NK-92 (cell line): ENCODE data around the gene ZNF609.

Experiments
- DNase-seq: peaks from one replicate; lab custom pipeline; 2025; ENCODE audit not compliant: unreplicated experiment; lab: John Stamatoyannopoulos, UW

ZNF609 gene

DNA sequence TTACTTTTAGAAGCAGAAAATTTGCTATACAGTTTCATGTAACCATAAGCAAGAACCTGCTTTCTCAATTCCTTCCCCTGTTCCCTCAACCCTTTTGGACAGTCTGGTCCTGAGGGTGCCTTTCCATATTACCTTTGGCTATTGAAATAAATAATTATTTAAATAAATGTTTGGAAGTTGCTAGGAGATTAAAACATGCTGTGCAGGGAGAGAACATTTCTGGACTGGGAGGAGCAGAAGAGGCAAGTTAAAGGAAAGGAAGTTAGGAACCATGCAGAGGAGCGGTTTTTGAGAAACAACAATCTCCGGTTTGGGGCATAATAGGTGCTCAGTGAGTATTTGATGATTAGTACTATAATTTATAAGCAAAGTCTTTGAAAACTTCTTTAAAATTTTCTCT is 41.8 kb downstream of the ZNF609 start:
- DNase-seq: no peak

DNA sequence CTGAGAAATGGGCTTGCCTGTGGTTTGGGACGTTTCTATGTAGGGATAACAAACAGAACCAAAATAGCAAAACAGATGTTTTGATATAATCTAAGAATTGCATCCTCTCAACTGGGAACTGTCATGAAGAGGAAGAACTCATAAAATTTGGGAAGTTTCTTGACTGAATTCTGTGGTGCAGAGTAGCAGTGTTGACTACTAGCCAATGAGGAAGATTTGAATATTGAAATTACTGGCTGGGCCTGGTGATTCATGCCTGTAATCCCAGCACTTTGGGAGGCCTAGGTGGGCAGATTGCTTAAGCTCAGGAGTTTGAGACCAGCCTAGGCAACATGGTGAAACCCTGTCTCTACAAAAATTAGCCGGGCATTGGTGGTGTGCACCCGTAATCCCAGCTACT is 42.2 kb downstream of the ZNF609 start:
- DNase-seq: no peak

DNA sequence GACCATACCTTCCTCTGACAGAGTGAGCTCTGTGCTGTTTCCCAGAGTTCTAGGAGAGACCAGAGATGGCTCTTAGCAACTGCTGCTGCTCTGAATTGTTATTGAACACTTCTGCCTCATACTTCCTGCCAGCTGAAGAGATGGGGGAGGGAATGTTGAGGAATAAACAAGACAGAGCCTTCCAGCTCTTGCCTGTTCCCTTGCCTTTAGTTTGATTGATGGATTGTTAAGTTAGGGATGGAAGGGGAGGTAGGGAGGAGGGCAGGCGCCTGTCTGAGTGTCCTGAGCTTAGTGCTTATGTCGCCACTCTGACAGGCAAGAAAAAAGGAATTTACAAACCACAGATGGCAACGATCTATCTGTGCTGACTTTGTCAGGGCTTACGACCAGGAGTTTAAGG is 42.8 kb downstream of the ZNF609 start:
- DNase-seq: no peak

DNA sequence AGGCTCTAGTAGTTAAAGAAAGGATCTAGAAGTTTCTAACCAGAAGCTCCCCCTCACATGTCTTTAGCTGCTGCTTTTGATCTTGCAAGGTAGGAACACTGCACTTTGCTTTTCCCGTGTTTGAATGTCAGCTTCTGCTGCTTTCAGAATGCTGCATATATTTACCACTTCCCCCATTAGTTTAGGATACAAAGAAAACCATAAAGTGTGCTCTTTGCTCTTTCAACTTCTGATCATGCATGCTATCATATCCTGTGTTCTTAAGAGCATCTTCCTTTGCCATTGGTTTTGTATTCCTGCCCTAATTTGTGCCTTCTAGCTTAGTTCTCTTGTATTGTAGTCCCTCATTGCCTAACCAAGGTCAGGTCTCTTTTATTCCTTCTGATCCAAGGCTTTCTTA is 43.3 kb downstream of the ZNF609 start:
- DNase-seq: no peak

DNA sequence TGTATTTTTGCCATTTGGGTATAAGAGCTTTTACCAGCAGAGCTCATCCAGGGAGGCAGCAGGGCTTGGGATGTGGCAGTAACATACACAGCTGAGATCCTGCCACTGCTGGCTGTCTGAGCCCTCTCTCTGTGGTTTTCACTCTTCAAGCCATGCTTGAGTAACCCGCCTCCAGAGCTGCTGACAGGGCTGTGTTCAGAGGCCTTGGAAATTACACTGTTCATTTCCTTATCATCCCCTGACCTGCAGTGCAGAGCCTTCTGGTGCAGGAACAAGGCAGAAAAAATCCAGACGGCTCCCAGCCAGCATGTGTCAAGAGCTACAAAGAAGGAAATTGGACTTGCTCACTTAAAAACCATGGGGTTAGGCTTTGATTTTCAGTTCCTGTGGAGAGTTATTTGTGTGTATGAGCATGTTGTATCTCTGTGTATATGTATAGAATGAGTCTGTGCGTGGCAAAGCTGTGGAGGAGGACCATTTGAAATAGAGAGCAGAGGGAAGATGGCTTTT is 47.0 kb downstream of the ZNF609 start:
- no peak for DNase-seq

DNA sequence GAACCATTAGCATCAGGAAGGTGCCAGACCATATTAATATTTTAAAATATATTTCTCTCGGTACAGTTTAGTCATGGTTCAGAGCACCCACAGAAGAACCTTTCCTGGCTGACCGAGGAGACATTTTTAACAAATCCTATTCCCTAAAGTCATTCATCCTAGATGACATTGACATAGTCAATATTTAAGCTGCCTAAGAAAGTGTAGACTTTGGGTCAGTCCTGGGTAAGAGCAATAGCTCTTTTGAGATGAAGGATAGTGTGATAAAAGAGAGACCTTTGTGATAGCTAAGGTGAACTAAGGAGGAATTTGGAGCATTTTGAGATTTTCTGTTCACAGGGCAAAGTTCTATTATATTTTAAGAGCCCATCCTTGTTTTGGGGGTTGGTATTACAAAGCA is 47.5 kb downstream of the ZNF609 start:
- DNase-seq: no peak

DNA sequence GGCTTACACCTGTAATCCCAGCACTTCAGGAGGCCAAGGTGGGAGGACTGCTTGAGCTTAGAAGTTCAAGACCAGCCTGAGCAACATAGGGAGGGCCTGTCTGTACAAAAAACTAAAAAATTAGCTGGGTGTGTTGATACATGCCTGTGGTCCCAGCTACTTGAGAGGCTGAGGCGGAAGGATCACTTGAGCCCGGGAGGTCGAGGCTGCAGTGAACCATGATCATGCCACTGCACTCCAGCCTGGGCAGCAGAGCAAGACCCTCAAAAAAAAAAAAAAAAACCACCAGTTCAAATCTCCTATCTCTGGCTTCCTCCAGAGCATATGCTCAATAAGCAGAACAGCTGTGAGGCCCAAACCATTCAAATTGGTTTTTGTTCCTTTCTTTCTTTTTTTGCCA is 53.4 kb downstream of the ZNF609 start:
- DNase-seq: no peak

DNA sequence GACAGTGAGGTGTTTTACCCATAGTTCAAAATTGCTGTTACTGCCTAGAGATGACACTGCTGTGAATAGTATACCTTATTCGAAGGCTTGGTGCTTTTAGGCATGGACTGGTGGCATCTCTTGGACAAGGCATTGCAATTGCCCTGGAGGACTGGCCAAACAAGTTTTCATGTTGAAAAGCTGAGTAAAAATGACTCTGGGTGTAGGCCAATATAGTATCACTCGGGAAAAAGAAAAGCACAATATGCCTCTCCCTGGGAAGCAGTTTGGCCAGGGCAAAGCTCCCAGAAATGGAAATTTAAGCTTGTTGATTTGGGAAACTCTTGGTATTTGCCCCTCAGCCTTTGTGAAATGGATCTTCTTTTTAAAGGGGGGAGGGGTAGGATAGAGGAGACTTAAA is 54.8 kb downstream of the ZNF609 start:
- DNase-seq: no peak

DNA sequence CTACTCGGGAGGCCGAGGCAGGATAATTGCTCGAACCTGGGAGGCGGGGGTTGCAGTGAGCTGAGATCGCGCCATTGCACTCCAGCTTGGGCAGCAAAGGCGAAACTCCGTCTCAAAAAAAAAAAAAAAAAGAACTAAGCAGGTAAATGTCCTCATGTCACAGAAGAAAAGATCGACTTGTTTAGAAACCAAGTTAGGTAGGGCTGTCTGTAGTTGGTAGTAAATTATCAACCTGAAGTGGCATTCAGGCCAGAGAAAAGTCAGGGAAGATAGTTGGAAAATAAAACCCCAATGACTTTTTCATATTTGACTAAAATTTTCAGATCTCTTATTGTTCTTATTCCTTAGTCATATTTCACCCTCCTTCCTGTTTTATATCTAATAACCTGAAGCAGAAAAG is 55.4 kb downstream of the ZNF609 start:
- DNase-seq: no peak

DNA sequence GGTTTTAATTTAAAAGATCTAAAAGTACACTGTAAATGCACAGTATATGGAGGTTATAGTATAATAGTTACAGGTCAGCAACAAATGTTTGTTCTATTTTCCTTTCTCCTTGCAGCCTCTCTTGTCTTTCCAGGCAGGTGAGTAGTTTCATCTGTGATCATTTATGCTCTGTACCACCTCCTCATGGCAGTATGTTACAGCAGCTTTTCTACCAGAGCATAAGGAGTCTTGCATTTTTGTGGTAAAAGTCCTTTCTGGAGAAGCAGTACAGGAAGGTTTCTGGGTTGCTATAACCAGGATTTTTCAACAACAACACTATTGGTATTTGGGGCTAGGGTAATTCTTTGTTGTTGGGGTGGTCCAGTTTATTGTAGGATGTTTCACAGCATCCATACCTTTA is 59.5 kb downstream of the ZNF609 start:
- DNase-seq: no peak

DNA sequence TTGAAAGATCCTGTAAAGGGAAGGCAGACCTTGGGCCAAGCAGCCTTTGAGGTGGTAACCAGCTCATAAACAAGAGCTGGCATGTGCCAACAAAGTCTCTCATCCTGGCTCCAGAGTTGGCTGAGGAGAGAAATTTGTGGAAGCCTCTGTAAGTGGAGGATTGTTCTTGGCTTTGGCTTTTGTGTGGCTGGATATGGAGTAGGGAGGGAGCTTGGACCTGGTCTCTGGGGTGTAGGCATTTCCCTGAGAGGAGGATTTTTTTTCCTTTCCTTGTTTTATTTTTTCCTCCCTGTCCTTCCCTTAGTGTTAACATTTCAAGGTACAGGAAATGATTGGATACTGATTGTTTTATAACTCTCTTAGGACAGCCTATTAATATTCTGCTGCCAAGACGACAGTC is 60.8 kb downstream of the ZNF609 start:
- DNase-seq: no peak

DNA sequence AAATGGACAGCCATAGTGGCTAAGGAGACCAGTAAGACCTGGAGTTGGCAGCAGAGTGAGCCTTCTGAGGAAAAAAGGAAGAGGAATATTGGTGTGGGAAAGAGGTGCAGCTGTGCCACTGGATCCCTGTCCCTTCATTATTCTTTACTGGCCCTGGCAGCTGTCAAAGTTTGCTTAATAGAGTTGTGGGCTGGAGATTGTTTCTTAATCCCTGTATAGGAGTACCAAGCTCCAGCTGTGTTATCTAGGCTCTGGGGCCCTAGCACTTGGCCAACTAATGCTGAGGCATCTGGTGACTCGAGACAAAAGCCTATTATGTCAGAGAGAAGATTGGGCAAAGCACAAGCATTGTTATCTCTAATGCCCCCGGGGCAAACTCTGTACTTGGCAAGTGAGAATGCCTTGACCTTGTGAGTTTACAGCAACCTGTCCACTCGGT is 61.4 kb downstream of the ZNF609 start:
- no peak for DNase-seq

DNA sequence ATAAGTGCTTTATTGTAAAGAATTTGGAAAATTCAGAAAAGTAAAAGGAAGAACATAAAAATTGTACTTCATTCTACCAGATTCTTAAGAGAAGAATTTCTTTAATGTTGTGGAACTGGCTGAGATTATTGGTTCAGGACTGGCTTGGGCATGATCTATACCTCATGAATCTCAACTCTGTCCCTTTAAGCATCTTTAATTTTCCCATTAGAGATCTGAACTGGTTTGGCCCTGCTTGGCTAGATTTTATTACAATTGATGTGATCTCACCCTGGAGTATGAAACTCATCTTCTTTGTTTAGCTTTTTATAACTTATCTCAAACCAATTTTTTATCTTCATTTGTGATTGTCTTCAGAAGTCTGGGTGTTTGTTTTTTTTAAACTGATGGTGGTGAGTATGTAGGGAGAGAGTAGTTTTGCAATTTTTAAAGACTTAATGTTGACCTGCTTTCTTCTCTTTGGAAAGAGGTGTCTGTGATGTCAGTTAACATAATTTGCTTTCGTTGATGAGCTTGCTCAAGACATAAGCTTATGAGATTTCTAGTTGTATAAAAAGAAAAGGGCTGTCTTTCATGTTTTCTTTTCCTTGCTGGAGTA is 61.9 kb downstream of the ZNF609 start:
- no peak for DNase-seq

DNA sequence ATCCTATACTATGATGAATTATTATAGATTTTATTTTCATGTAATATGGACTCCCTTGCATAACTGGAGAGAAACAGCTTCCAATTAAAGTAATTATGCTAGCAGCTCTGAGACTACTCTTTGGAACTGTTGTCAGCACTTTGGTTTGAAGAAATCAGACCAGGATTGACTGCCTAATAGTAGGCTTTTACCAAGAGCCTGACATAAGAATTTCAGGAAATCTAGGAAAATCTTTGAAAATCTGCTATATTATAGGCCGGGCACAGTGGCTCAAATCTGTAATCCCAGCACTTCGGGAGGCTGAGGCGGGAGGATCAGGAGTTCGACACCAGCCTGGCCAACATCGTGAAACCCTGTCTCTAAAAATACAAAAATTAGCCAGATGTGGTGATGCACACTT is 62.9 kb downstream of the ZNF609 start:
- no peak for DNase-seq

DNA sequence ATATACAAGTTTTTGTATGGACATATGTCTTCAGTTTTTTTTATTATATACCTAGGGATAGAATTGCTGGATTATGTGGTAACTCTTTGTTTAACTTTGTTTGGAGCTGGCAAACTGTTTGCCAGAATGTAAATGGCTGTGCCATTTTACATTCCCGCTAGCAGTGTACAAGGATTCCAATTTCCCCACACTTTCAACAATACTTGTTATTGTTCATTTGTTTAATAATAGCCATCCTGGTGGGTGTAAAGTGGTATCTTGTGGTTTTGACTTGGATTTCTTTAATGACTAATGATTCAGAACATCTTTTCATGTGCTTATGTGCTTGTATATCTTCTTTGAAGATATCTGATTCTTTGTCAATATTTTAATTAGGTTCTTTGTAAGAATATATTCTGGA is 64.4 kb downstream of the ZNF609 start:
- no peak for DNase-seq

DNA sequence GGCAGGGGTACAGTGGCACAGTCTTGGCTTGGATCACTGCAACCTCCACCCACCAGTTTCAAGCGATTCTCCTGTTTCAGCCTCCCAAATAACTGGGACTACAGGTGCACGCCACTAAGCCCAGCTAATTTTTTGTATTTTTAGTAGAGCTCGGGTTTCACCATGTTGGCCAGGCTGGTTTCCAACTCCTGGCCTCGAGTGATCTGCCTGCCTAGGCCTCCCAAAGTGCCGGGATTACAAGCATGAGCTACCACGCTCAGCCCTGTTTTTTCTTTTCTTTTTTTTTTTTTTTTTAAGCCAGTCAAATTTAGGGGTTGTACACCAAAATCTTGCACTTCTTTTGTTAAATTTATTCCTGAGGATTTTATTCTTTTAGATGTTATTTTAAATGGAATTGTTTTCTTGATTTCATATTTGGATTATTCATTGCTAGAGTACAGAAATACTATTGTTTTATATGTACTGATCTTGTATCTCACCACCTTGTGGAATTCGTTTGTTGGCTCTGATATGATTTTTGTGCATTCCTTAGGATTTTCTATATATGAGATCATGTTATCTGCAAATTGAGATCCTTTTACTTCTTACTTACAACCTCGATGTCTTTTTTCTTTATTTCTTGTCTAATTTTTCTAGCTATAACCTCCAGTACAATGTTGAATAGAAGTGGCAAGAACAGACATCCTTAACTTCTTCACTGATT is 65.6 kb downstream of the ZNF609 start:
- no peak for DNase-seq

DNA sequence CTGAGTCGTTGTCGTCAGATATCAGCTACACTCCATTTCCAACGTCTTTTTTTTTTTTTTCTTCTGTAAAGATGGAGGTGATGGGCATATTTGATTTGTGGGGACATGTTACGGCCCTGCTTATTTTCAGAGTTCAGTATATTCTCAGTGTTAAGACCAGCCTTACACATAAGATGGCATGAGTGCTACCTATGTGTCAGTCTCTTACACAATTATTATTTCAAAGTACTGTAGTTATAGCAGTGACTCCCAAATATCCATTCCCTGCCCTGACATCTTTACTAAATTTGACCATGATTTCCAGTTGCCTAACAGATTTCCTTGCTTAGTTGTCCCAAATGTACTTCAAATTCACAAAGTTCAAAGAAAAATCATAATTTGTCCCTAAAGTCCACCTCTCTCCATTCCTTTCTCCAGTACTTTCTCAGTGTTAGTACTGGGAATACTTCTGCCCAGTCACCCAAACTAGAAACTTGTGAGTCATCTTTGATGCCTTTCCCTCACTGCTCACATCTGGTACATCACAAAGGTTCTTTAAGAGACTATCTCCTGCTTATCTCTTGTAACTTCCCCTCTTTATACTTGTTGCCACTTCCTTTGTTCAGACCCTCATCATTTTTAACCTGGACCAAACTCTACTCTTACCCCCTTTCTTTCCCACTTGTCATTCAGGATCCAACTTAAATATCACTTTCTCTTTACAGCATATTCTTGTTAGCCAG is 67.0 kb downstream of the ZNF609 start:
- DNase-seq: no peak

DNA sequence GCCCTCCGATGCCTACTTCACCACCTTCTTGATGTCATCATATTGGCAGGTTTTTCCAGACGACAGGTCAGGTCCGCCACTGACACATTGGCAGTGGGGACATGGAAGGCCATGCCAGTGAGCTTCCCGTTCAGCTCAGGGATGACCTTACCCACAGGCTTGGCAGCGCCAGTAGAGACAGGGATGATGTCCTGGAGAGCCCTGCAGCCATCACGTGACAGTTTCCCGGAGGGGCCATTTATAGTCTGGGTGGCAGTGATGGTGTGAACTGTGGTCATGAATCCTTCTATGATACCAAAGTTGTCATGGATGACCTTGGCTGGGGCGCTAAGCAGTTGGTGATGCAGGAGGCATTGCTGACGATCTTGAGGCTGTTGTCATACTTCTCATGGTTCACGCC is 68.5 kb downstream of the ZNF609 start:
- no peak for DNase-seq

DNA sequence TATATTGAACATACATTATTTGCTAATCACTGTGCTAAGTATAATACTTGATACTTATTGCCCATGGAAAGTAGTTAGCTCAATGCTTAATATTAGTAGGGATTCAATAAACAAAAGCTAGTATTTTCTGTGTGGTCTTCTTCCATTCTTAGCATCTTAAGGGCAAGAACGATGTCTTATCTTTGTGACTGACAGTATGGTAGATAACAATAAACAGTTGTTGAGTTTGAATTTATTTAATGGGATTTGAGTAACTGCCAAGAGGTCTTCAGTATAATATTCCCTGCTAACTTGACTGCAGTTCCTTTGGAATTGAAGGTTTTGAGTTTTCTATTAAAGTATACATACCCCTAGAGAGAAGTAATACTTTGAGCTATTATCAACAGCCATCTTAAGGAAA is 70.1 kb downstream of the ZNF609 start:
- DNase-seq: no peak

DNA sequence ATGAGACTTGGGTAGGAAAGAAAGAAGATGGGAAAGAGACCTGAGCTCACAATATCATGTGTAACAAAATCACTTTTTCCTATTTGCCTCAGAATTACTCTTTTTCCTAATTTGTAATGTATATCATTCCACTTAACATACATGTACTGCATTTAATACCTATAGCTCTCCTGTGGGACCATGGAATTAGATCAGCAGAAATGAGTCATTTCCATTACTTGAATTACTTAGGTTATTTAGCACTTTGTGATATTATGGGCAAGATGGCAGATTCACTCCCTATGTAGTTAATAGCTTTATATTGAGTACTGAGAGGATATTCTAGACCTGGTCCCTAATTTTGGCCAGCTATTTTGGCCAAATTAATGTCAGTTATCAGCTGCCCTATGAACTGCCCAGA is 70.5 kb downstream of the ZNF609 start:
- no peak for DNase-seq

DNA sequence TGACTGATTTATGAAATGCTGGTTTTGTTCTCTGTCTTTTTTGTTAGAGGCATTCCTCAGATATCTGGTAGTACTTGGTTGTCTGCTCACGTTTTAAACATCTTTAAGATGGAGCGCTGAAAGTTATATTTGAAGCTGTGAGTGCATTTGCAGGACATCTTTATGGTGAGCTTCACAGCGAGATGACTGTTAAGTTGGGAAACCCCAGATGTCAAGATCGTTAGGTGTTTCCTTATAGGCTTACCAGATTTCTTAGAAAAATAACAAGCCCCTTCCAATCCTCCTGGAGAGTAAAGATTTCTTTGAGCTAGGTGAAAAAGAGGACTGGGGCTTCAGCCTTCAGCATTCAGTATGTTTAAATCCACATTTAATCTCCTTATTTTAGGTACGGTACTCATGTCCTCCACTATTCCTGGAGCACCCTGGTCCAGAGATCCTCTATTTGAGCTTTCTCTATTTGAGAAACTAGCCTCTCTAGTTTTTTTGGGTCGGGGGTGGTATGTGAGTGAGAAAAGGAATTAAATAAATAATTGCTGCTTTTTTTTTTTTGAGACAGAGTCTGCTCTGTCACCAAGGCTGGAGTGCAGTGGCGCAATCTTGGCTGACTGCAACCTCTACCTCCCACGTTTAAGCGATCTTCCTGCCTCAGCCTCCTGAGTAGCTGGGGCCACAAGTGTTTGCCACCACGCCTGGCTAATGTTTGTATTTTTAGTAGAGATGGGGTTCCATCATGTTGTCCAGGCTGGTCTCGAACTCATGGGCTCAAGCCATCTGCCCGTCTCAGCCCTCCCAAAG is 72.3 kb downstream of the ZNF609 start:
- DNase-seq: no peak
